GM21381 (cell line): ENCODE data around the gene ATP6V0C.

ENCODE experiments used
- ATAC-seq: cut with Tn5 transposase; IDR thresholded peaks from one replicate; pipeline ENCODE4 v1.9.1; 2021; ENCODE audit warnings: mild to moderate bottlenecking, moderate library complexity; ENCODE audit not compliant: unreplicated experiment

The ATP6V0C gene

DNA sequence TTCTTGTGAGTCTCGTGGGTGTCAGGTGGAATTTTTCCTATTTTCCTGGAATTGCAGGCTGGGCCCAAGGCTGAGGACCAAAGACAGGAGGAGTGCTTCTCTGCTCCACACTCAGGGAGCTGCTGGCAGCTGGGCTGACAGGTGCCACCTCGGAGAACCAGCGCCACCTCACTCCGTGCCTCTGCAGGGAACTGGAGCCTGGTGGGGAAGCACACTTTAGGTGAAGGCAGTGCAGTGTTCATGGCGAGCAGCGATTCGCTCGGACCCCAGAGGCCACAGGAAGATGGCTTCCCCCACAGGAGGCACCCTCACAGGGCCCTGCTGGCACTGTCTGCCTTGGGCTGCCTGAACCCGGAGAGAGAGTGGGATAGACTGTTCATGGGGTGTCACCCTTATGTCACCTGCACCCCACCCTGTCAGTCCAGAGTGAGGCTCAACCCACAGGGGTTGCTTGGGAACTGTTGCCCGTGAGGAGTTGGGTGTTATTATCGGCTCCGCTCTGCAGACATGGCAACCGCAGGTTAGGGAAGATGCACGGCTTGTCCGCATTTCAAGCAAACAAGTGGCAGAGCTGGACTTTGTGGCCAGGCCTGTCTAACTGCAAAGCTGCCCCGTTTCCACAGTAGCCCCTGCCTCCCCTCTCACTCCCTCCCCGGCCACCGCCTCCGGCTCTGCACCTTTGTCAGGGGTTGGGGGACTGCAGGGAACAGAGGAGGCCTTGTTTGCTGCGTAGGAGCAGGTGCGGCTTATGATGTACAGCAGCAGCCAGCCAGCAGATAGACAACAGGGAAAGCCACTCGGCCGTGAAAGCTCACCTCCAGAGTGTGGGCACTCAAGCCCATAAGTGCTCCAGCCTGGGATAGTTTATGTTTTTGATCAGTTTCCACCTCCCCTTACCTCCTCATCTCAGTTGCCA, 23.3 kb upstream of the ATP6V0C start:
- no peak for ATAC-seq

DNA sequence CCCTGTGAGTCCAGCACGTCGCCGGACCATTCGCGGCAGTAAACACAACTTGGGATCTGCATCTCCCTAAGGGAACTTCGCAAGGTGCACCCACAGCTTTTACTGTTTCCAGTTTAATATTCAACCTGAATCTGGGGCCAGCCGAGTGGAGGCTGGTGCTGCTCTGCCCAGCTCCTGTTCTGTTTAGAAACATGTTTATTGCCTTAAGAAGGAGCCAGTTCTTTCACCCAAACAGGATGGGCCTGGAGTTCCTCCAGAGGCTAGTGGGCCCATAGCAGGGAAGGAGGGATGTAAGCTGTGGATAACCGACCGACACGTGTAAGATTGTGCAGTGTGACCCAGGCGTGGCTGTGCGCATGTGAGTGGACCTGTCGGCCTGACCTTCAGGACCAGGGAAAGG, 21.5 kb upstream of the ATP6V0C start:
- ATAC-seq = no peak

DNA sequence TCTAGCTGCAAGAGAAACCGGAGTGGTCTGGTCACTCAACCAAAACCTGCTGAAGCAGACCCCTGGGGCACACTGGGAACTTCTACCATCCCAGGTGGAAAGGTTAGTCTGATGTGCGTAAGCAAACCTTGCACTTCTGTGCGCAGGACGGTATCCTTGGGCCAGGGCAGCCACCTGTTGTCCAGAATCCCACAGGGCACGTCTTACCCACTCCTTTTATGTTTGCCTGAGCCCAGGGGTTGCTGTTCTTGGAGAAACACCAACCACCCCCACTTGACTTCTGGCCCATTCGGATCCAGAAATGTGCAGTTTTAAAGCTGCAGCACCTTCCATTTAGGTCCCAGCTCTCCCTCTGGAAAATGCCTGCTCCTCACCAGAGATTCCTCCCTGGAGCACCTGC, 20.1 kb upstream of the ATP6V0C start:
- no peak for ATAC-seq

DNA sequence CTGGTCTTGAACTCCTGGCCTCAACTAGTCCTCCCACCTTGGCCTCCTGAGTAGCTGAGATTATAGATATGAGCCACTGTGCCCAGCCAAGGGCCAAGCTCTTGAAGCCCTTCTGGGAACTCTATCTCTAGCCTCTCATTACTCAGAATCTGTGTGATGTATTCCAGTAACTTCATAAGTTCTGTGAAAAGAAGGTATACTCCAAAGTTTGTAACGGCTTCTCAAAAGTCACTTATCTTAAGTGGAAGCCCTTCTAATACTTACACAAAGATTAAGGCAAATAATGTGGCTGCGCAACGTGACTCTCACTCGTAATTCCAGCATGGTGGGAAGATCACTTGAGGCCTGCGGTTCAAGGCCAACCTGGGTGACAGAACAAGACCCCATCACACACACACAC, 19.1 kb upstream of the ATP6V0C start:
- ATAC-seq = no peak

DNA sequence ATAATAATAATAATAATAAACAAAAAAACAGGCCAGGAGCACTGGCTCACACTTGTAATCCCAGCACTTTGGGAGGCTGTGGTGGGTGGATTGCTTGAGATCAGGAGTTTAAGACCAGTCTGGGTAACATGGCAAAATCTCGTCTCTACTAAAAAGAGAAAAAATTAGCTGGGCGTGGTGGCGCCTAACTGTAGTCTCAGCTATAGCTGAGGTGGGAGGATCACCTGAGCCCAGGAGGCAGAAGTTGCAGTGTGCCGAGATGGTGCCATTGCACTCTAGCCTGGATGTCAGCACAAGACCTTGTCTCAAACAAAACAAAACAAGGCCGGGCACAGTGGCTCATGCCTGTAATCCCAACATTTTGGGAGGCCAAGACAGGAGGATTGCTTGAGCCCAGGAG, 18.7 kb upstream of the ATP6V0C start:
- ATAC-seq = no peak

DNA sequence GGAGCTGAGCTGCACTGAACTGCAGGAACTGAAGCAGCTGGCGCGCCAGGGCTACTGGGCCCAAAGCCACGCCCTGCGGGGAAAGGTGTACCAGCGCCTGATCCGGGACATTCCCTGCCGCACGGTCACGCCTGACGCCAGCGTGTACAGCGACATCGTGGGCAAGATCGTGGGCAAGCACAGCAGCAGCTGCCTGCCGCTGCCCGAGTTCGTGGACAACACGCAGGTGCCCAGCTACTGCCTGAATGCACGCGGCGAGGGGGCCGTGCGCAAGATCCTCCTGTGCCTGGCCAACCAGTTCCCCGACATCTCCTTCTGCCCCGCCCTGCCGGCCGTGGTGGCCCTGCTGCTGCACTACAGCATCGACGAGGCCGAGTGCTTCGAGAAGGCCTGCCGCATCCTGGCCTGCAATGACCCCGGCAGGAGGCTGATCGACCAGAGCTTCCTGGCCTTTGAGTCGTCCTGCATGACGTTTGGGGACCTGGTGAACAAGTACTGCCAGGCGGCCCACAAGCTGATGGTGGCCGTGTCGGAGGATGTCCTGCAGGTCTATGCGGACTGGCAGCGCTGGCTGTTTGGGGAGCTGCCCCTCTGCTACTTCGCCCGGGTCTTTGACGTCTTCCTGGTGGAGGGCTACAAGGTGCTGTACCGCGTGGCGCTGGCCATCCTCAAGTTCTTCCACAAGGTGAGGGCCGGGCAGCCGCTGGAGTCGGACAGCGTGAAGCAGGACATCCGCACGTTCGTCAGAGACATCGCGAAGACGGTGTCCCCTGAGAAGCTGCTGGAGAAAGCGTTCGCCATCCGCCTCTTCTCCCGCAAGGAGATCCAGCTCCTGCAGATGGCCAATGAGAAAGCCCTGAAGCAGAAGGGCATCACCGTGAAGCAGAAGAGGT, 17.3 kb upstream of the ATP6V0C start:
- no peak for ATAC-seq

DNA sequence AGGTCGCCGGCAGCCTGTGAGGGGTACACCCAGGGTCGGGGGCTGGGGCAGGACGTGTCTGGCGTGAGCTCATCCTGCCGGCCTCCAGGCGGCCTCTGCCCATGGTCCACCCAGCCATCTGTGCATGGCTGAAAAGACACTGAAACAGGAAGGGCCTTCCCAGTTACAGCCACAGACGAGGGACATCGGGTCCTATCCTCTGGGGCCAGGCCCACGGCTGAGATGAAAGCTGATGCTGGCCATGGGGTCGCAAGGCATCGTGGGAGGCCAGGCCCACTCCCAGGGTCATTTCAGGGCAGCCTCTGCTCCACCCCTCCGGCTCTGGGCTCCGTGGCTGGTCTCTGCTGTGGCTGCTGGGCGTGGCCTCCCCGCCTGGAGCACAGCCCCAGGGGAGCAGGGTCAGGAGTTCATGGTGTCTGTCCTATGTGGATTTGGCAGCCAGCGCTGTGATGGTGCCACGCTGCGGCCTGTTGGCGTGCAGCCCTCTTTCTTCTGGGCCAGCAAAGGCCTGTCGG, 16.6 kb upstream of the ATP6V0C start:
- ATAC-seq = no peak

DNA sequence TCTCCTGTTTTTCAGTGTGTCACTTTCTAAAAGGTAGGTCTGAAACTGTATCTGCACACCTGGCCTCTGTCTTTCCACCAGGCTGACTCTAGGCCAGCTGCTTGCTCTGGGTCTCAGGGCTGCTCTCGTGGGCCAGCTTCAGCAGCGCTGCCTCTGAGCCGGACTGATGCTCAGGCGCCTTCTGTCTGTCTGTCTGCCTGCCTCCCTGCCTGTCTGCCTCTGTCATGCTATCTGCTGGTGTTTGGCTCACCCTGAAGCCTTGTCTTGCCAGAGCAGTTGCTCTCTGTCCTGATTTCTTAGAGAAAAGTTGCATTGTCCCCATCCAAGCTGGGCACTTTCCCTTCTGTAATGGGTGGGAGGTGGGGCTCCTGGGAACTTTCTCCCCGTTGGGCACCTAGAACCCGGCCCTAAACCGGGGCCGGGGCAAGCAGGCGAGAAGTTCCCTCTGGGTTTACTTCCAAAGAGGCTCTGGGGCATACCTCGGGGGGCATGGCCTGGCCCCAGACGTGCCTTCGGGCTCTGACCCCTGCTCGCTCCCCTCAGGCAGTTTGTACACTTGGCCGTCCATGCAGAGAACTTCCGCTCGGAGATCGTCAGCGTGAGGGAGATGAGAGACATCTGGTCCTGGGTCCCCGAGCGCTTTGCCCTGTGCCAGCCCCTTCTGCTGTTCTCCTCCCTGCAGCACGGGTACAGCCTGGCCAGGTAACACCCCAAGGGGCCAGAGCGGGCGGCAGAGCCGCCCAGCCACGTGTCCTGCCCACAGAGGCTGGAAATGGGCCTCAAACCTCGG, 15.9 kb upstream of the ATP6V0C start:
- ATAC-seq = no peak

DNA sequence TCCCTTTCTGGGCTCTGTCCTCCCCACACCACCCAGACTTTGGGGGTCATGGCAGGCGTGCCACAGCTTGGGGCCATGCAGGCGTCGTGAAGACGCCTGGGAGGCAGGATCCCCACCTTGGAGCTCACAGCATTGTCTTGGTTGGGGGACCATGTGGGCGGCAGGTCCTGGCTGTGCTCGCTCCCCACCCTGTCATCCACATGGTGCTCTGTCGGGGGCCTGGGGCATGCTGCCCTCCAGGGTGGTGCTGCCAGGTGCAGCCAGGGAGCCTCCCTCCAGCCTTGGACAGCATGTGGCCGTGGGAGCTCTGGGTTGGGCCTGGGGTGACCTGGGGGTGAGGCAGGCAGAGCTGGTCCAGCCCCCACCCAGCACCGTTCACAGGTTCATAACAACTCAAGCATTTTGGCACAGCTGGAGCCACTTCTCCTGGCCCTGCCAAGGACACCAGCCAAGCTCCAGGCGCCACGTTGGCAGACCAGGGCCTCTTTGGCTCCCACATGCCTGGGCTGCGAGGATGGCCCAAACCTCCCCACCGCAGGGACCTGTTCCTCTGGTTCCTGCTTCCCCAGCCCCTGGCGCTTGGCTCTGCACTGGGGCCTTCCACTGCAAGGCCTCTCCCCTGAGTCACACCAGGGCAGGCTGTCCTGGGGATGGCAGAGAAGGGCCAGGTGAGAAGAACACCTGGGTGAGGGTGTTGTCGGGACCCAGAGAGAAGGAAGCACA, 15.1 kb upstream of the ATP6V0C start:
- ATAC-seq = no peak

DNA sequence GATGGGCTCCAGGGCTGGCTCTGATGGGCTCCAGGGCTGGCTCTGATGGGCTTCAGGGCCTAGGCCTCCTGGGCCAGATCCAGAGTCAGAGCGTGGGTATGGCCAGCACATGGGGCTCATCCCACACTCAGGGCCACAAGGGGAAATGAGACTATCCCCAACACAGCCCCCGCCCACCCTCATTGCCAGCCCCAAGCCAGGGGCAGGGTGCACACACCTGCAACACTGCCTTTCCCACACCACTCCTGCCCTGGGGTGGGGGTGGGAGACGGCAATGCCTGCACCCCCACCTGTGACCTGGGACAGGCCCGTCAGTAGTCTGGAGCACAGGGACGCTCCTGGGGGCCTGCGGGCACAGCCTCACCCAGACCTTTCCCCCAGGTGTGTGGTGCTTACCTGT, 14.3 kb upstream of the ATP6V0C start:
- ATAC-seq = no peak

DNA sequence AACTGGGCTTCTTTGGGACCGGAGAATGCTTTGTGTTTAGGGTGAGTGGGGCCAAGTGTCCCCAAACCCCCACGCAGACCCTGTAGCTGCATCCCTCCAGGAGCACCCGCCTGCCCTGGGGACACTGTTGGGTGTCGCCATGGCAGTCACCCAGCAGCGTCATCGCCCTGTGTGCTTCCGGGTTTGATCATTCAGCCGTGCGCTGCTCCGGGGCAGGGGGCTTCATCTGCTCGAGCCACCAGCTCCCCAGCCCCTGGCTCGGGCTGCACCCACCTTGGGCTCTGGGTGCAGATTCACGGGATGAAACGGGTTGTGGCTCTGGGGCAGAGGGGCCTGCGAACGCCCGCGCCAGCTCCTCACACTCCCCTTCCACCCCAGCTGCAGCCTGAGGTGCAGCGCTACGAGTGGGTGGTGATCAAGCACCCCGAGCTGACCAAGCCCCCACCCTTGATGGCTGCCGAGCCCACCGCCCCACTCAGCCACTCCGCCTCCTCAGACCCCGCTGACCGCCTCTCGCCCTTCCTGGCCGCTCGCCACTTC, 13.8 kb upstream of the ATP6V0C start:
- no peak for ATAC-seq

DNA sequence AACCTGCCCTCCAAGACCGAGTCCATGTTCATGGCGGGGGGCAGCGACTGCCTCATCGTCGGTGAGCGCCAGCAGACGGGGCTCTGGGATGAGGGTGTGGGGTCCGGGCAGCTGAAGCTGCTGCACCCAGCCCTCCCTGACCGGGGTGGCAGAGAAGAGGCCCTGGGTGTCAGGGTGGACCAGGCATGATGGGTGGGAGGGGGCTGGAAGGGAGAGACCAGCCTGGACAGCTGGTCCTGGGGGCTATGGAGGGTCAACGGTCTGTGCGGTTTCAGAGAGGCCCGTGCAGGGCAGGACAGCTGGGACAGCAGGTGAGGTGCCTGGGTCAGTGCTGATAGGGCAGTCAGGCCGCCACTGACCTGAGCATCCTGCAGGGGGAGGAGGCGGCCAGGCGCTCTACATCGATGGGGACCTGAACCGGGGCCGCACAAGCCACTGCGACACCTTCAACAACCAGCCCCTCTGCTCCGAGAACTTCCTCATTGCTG, 13.3 kb upstream of the ATP6V0C start:
- ATAC-seq = no peak

DNA sequence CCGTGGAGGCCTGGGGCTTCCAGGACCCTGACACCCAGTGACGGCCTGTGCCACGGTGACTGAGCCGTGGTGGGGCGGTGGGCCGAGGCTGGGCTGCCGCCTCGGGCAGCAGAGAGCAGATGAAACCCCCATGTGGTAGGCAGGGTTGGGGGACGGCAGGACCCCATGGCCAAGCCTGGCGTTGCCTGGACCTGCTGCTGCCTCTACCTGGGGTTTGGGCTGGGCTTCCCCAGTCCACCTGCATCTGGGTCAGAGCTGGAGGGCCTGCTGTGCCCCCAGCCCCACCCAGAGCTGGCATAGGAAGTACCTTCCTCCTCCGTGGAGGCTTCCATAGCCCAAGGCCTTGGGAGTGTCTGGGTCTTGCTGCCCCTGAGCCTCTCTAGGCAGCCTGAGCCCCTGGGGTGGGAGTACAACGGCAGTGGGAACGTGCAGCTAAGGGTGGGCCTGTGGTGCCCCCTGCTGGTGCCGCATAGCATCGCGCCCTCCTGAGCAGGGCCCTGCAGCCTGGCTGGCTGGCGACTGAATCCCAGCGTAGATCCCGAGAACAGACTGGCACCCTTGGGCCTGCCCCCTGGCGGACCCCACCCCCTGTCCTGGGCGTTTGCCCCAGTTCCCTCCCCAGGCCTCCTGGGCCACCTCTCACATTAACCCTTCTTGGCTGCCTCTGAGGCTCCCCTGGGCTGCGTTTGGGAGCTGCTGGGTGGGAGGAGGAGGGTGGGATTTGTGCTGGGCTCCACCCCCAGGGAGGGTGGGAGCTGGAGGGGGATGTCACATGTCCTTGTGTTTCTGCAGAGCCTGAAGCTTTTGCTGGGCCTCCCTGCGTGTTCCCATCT, 12.6 kb upstream of the ATP6V0C start:
- no peak for ATAC-seq

DNA sequence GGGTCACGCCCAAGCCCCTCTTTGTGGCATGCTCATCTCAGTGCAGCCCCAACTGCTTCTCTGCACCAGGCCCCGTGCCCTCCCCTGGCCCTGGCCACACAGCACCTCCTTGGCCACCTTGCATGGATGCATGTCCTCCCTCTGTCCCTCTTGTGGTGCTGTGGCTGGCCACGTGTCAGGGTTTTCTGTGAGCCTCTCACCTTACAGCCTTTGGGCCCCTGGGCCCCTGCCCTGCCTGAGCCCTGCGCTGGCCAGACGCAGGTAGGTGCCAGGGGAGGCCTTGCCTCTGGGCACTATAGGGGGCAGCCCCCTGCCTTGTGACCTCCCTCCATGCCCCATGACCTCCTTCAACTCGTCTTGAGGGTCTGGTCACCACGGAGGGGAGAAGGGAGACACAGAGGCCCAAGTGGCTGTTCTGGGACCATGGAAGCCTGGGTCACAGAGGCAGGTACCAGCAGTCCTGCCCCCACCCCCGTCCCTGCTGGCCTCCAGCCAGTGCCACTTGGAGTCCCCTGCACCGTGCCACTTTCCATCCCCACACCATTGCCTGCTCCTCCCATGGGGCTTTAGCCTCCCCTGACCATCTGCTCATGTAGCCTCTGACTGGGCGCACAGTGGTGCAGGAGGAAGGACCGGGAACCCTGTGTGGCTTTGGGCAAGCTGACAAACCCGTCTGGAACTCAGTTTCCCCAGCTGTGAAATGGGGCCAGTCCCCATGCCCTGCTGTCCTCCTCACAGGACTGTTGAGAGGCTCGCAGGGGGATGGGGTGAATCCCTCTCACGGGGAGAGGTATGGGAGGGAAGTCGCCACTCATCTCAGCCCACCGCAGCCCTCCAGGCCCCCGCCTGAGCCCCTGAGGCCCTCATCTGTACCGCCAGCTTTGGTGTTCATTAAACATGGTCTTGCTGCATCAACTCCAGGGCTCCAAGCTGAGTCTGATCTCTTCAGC, 11.5 kb upstream of the ATP6V0C start:
- ATAC-seq = no peak

DNA sequence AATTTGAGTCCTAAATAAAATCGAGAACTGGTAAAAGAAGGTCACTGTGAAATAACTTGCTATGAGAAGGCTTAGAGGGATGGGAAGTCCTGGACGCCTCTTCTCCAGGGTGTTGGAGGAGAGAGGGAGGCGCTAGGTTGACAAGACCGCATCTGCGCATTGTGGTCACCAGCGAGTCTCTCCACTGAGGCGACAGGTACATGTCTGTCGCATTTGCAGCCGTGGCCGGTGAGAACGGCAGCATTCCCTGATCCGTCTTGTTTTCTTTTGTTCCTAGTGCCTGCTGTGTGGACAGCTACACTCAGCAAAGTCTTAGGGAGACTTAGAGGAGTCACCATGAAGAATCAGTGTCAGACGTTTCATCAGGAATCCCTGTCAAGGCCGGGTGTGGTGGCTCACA, 8.1 kb upstream of the ATP6V0C start:
- ATAC-seq = no peak

DNA sequence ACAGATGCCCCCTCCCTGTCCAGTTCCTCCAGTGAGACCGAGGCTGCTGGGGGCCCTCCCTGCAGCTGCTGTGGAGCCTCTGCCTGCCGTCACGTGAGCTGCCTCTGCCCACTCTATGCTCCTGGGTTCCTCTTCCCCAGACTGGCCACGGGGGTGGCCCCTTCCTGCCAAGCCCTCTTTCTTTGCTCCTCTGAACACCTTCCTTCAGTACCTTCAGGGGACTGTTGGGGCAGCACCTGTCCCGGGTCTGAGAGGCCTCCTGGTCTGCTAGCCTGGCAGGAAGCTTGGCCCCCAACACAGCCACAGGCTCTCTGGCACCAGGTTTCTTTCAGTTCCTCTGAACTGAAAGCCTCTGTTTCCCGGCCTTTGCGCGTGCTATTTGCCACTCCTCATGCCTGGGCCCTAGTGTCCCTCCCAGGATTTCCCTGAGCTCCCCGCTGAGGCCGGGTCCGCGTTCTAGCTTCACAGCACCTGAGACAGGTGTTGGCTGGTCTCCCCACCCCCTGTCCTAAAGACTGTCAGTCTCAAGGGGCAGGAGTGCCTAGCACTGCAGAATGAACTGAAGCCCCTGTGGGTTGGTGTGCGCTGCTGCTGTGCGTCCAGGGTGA, 6.6 kb upstream of the ATP6V0C start:
- ATAC-seq = no peak

DNA sequence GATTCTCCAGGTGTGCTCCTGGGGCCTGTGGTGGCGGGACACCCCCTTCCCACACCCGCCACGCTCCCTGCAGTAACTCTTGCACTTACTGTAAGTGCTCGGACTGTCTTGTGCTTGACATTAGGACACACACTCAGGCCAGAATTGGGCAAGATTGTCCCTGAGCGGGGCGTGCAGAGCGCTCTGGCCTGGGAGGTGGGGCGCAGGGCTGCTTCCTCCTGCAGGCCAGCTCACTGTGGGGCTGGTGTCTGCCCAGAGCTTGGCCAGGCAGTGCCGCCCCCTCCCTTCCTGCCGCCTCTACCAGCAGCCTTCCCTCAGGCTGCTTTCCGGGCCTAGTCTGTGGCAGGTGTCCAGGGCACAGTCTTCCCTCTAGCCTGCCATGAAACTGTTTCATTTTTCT, 6.1 kb upstream of the ATP6V0C start:
- no peak for ATAC-seq
